GDM1 (cell line): ENCODE data around the gene ADARB1.
A peak's percentile ranks its signal among the peaks of the same experiment; 100 is the strongest.
"Not testable (repeated sequence)": the region's sequence is repeated elsewhere in the genome, so short reads cannot be mapped to it uniquely, and the experiment has no call there.

Source experiments
- DNase-seq: peaks from one replicate; lab custom pipeline; 2025; lab: John Stamatoyannopoulos, UW

Gene ADARB1

GRCh38 chr21:45074048-45074817 is at the start of gene ADARB1:
ADARB1 (plus strand) TSS chr21:45074580; CDS start chr21:45171657, 97,077 bp downstream.
- DNase-seq: peak; percentile 46

DNA sequence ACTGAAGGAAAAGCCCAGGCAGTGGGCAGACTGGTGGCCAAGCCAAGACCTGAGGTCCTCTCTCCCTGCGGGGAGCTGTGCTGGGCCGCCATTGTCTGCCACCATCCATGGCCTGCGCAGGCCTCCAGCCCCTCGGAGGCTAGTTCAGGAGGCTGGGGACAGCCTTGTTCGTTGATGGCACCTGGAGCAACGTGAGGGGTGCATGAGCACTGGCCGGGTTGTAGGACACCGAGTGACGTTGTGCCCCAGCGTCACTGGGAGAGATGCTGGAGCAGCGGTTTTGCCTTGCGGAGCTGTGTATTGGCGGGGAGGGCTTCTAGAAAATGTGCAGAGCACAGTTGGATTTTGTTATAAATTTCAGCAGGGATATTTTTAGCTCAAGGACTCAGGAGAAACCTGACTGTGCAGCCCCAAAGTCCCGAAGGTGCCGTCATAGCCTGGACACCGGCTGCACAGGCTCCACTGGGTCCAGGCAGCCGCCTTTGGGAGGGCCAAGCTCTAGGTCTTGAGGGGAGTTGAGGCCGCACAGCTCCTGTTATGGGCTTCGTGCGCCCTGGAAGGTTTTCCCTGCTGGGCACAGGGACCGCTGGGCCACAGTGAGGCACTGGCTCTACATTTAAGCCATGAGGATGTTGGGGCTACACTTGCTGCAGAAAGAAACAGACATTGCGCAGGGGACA is 48.2 kb upstream of the ADARB1 start:
- no peak for DNase-seq

DNA sequence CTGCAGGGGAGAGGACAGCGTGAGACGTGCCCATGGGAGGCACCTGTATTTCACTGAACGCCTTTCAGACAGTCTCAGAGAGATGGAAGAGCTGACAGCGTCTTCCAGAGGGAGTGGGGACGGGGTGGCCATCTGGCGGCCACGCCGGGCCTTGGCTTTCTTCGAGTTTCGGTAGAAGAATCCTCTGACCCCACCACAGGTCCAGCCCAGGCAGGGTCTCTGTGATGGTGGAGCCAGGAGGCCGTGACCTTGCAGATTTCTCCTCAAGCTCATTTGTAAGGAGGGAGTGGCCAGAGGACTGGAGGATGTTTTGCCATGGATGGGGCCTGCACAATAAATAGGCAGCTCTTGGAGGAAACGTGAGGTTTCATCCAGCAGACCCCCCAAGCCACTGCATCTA is 47.6 kb upstream of the ADARB1 start:
- DNase-seq: no peak

- DNase-seq: no peak
Observed at GRCh38 chr21:45027241-45028196, 46.9 kb upstream of the ADARB1 start.

- not testable (repeated sequence) for DNase-seq
Observed at GRCh38 chr21:45028645-45029044, 45.7 kb upstream of the ADARB1 start.

DNA sequence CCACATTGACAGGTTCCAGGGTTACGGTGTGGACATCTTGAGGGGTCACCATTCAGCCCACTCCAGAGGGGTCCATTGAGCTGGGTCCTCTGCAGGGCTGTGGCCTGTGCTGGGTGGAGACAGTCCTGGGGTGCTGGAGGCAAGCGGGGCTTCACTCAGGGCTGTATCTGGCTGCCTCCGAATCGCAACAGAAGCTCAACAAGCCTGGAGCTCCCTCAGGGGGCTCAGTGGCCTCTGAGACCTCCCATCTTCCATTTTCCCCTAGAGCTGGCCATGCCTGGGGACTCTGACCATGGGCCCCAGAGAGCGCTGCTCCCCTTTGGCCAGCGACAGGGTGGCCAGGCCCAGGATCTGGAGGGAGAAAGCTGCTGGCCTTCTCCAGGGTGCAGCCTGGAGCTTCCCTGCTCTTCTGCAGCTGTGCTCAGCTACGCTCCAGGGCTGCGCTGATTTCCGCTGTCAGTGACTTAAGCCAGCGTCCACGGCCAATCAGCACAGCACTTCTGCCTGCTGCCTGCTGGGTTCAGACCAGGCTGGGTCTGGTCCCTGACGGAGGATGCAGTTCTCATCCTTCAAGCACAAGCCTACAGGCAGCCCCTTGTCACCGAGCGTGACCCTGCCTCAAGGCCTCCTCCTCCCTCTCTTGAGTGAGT is 45.0 kb upstream of the ADARB1 start:
- DNase-seq: no peak

DNA sequence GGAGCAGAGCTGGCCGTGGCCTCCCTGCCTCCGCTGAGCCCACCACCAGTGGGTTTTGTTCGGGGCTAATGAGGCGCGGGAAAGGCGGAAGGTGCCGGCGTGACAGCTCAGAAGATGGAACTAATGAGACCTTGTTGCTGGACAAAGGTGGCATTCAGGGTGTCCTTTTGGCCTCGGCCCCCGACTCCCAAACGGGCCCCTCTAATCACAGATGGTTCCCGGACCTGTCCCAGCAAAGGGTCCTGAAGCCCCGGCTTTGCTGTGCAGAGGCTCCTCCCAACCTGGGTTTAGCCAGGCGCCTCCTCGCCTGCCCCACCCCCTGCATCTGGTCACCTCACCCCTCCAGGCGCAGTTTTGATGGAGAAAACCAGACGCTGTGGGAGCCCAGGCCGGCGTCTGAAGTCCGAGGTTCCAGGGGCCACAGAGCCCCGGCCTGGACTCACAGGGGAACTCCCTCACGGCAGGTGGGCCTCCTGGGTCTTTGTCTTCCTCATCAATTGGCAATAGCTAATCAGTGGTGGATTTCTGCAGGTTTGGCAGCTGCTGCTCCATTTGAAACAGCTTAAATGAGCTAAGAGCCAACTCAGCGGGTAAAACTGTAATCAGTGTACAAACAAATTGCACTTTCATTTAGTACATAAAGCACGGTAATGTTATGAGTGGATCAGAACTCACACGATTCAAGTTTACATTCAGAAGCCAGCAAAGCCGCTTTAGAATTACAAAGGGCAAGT is 44.3 kb upstream of the ADARB1 start:
- no peak for DNase-seq

- DNase-seq: no peak
Observed at GRCh38 chr21:45030682-45031570, 43.5 kb upstream of the ADARB1 start.

- DNase-seq: no peak
Observed at GRCh38 chr21:45031571-45032191, 42.7 kb upstream of the ADARB1 start.

- DNase-seq: no peak
Observed at GRCh38 chr21:45032332-45032731, 42.0 kb upstream of the ADARB1 start.

- DNase-seq: no peak
Observed at GRCh38 chr21:45032977-45033710, 41.2 kb upstream of the ADARB1 start.

DNA sequence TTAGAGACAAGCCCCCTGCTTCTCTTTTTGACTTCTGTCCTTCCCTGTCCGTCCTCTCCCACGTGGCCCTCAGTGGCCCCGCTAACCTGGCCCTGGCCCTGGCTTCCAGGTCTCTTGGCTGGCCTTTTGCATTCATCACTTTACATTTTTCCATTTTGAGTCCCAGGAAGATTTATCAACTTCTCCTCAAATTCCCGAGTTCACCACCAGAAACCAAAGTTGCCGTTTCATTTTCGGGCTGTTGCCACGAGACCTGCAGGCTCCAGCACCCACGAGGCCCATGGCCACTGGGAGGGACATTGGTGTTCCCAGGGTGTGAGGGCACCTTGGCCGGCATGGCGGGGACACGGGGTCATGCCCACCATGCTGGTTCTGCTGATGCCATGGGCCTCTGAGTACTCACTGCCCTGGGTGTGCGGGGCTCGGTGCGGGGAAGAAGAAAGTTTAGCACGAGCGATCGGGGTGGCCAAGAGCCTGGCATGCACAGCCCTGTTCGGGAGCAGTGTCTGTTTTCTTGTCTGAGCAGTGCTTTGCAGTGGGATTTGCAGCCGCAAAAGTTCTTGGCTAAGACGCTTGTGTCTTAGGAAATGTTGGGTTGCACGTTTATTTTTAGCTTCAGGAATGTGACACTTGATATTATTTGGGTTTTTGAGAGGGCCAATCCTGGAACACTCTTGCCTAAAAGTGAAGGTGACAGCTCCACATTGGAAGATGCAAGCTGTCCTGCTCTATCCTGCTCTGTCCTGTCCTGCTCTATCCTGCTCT is 40.4 kb upstream of the ADARB1 start:
- no peak for DNase-seq

DNA sequence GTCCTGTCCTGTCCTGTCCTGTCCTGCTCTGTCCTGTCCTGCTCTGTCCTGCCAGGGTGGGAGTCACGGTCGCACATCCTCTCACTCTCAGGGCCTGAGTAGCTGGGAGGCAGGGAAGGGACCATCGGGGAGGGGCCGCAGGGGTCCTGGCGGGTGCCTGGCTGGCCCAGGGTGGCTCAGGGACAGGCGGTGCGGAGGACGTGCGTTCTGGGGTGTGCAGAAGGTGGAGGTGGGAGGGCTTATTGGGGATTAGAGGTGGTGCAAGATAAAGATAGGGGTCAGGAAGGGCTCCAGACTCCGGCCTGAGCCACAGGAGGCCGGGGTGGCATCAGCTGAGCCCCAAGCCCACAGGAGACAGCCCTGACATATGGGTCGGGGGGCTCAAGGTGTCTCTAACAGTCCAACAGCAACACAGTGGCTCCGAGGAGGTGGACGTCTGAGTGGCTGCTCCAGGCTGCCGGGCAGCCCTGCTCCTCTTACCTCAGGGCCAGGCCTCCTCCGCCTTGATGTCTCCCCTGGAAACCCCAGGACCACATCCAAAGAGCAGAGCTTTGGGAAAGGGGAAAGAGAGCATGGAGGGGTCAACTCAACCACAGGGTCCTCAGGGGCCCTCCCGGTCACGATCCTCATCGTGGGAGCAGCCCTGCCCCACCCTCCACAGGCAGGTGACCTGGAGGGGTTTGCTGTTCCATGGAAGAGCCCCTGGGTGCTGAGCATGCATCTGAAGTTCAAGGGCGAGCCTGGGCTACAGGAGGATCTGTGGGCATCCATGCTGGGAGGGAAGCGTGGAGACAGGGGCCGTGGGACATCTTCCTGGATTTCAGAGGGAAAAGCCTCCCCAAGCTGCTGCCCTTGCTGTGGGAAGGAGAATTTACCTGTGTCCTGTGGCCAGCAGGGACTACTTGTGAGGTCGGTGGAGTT is 39.6 kb upstream of the ADARB1 start:
- DNase-seq: no peak

DNA sequence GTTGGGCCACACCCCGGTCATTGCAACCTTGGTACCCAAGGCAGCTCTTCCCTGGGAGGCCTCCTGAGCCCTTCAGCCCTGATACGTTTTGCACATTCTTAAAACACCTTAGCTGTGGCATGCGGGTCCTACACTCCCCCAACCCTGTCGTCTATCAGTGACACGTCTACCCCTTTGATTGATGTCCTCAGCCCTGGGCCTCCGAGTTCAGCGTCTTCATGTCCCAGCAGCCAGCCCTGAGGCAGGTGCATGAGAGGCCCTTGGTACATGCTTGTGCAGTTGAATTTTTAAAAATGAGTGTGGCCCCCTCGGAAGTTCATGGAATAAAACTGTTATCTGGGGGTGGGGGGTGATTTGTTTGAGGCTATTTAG is 38.9 kb upstream of the ADARB1 start:
- no peak for DNase-seq

GRCh38 chr21:45036630-45037029 is 37.8 kb upstream of the ADARB1 start:
- DNase-seq: no peak

- DNase-seq: no peak
Observed at GRCh38 chr21:45037986-45038385, 36.4 kb upstream of the ADARB1 start.
